Parathyroid adenoma (tissue), 2 donors: ENCODE results near the gene PTPN7.

Experiments used
- H2AFZ ChIP-seq: fragments of 300-600 bp; sonication (generic); one replicate; pipeline ENCODE4 v1.7.0; 2017; ENCODE audit warnings: antibody characterized with exemption, mild to moderate bottlenecking
- H3K27ac ChIP-seq: fragments of 300-600 bp; sonication (generic); one replicate; pipeline ENCODE4 v1.7.0; 2017
- H3K27me3 ChIP-seq: fragments of 300-600 bp; sonication (generic); one replicate; pipeline ENCODE4 v1.7.0; 2017; ENCODE audit warnings: low read length; ENCODE audit not compliant: control insufficient read depth, insufficient read depth
- H3K36me3 ChIP-seq: fragments of 300-600 bp; sonication (generic); one replicate; pipeline ENCODE4 v1.7.0; 2017; ENCODE audit warnings: low read length; ENCODE audit not compliant: control insufficient read depth, insufficient read depth
- H3K4me1 ChIP-seq: fragments of 300-600 bp; sonication (generic); one replicate; pipeline ENCODE4 v1.7.0; 2017; ENCODE audit warnings: control low read depth
- H3K4me2 ChIP-seq: fragments of 300-600 bp; sonication (generic); one replicate; pipeline ENCODE4 v1.7.0; 2017; ENCODE audit warnings: low read length
- H3K4me3 ChIP-seq: fragments of 300-600 bp; sonication (generic); one replicate; pipeline ENCODE4 v1.7.0; 2017; ENCODE audit warnings: low read depth, low read length
- H3K79me2 ChIP-seq: fragments of 300-600 bp; sonication (generic); one replicate; pipeline ENCODE4 v1.7.0; 2017; ENCODE audit warnings: control low read depth
- H3K9ac ChIP-seq: fragments of 300-600 bp; sonication (generic); one replicate; pipeline ENCODE4 v1.7.0; 2017; ENCODE audit warnings: mild to moderate bottlenecking
- H3K9me3 ChIP-seq: fragments of 300-600 bp; sonication (generic); one replicate; pipeline ENCODE4 v1.7.0; 2017; ENCODE audit warnings: low read length; ENCODE audit not compliant: control insufficient read depth
- CTCF ChIP-seq: fragments of 300-600 bp; sonication (generic); IDR thresholded peaks from one replicate; pipeline ENCODE4 v1.7.0; 2017; ENCODE audit warnings: antibody characterized with exemption, mild to moderate bottlenecking
- donor health status: primary hyperparathyroidism.

PTPN7 gene

DNA sequence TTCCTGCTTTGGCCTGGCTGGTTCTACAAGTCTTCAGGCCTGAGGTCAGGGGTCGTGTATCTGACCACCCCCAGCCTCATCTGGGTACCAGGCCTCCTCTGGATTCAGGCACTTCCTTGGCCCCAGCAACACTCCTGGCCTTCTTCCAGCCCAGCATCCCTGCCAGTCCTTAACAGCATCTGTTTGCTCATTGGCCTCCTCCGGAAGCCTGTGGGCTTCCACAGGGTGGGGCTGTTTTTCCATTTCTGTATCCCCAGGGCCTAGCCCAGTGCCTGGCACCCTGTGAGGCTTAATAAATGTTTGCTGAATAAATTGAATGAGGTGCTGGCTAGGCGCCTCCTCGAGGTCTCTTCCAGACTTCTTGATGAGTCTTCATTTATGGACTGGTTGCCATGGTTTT, 59.2 kb downstream of the PTPN7 start:
- H3K79me2 ChIP-seq, result no peaks in the 10 kb centered on the region
- H3K27ac ChIP-seq, result no peak overlapping the region
- H3K9me3 ChIP-seq, result no peaks in the 10 kb centered on the region
- H3K4me1 ChIP-seq, result no peaks in the 10 kb centered on the region
- no peak for TF ChIP-seq CTCF
- H3K4me2 ChIP-seq, result no peak overlapping the region
- H3K36me3 ChIP-seq, result no peaks in the 10 kb centered on the region
- no peak overlapping the region for H2AFZ ChIP-seq
- H3K9ac ChIP-seq, result no peak overlapping the region
- no peak overlapping the region for H3K4me3 ChIP-seq
- no peaks in the 10 kb centered on the region for H3K27me3 ChIP-seq
